CD14-positive monocyte (primary cell): ENCODE results near the gene PRR23B. TPM values are rescaled to one million over a fixed set of nuclear protein-coding genes. Genes with fewer than 3 reads are reported as not detected.

Experiments
- DNase-seq, 3 donors: peaks; one replicate each; pipeline ENCODE4 v3.0.0-alpha.2; 2011 to 2022
- H2AFZ ChIP-seq: 2 replicates; pipeline ENCODE4 v1.6.0; 2012; ENCODE audit warnings: mild to moderate bottlenecking, low read depth, low read length, inconsistent platforms; ENCODE audit not compliant: insufficient read depth, poor library complexity, severe bottlenecking
- H3K27ac ChIP-seq, 2 donors: 1 replicate in 1 of 2; 2 replicates in 1 of 2; pipeline ENCODE4 v1.5.1; 2012 to 2013; ENCODE audit warnings: low read length in 2 of 2, control low read depth in 1 of 2, inconsistent platforms in 1 of 2, low read depth in 1 of 2, mild to moderate bottlenecking in 1 of 2
- H3K27me3 ChIP-seq, 2 donors: one replicate each; pipeline versions ENCODE4 v1.6.0 to v1.6.1; 2011 to 2013; ENCODE audit warnings: low read length in 2 of 2; ENCODE audit not compliant: control insufficient read depth in 2 of 2, insufficient read depth in 2 of 2
- H3K36me3 ChIP-seq, 2 donors: replicated peaks in 1 of 2; 1 replicate in 1 of 2; 2 replicates in 1 of 2; pipeline versions ENCODE4 v1.5.1 to v1.6.1; 2012 to 2013; ENCODE audit warnings: low read length in 2 of 2, control low read depth in 1 of 2, inconsistent platforms in 1 of 2, mild to moderate bottlenecking in 1 of 2; ENCODE audit not compliant: insufficient read depth in 2 of 2, control insufficient read depth in 1 of 2
- H3K4me1 ChIP-seq, 2 donors: 1 replicate in 1 of 2; 2 replicates in 1 of 2; pipeline versions ENCODE4 v1.5.1 to v1.6.1; 2012 to 2013; ENCODE audit warnings: low read length in 2 of 2, control low read depth in 1 of 2, inconsistent platforms in 1 of 2, mild to moderate bottlenecking in 1 of 2, moderate library complexity in 1 of 2; ENCODE audit not compliant: insufficient read depth in 2 of 2, control insufficient read depth in 1 of 2
- H3K4me2 ChIP-seq: replicated peaks from 2 replicates; pipeline ENCODE3; 2012; ENCODE audit warnings: low read length, moderate library complexity, mild to moderate bottlenecking; ENCODE audit not compliant: poor library complexity, severe bottlenecking; ENCODE audit errors: extremely low read depth
- H3K4me3 ChIP-seq, 3 experiments: fragments of 200-600 bp in 1 of 3; sonication (generic) in 1 of 3; replicated peaks in 1 of 3; 1 replicate in 2 of 3; 2 replicates in 1 of 3; pipeline ENCODE4 v1.5.1; 2011 to 2013; ENCODE audit warnings: low read length in 3 of 3, mild to moderate bottlenecking in 3 of 3, control low read depth in 2 of 3, low read depth in 2 of 3, inconsistent platforms in 1 of 3, moderate library complexity in 1 of 3
- H3K79me2 ChIP-seq: 2 replicates; pipeline ENCODE4 v1.6.0; 2012; ENCODE audit warnings: mild to moderate bottlenecking, control low read depth, inconsistent platforms, low read length, moderate library complexity; ENCODE audit not compliant: insufficient read depth
- H3K9ac ChIP-seq: 2 replicates; pipeline ENCODE4 v1.6.0; 2017; ENCODE audit warnings: low read length, mild to moderate bottlenecking; ENCODE audit not compliant: insufficient read depth, poor library complexity, severe bottlenecking
- H3K9me3 ChIP-seq, 2 donors: replicated peaks in 1 of 2; 1 replicate in 1 of 2; 2 replicates in 1 of 2; pipeline versions ENCODE4 v1.5.1 to v1.6.1; 2012 to 2013; ENCODE audit warnings: low read length in 2 of 2, control low read depth in 1 of 2; ENCODE audit not compliant: control insufficient read depth in 1 of 2, insufficient read depth in 1 of 2
- H4K20me1 ChIP-seq: 2 replicates; pipeline ENCODE4 v1.6.0; 2012; ENCODE audit warnings: mild to moderate bottlenecking, low read length, control low read depth, moderate library complexity; ENCODE audit not compliant: insufficient read depth
- H3K27ac Mint-ChIP-seq, 7 donors: one replicate each; pipeline ENCODE4 v1.8.0; 2020; ENCODE audit warnings: mild to moderate bottlenecking in 7 of 7, mixed read lengths in 7 of 7, moderate library complexity in 6 of 7, inconsistent platforms in 2 of 7
- H3K27me3 Mint-ChIP-seq, 3 donors: one replicate each; pipeline ENCODE4 v1.8.0; 2021 to 2022; ENCODE audit warnings: low read depth in 3 of 3, mild to moderate bottlenecking in 3 of 3, mixed read lengths in 3 of 3, moderate library complexity in 3 of 3, inconsistent platforms in 1 of 3
- H3K36me3 Mint-ChIP-seq, 2 donors: one replicate each; pipeline ENCODE4 v1.8.0; 2020; ENCODE audit warnings: mixed read lengths in 2 of 2, inconsistent platforms in 1 of 2, mild to moderate bottlenecking in 1 of 2
- H3K4me1 Mint-ChIP-seq: one replicate; pipeline ENCODE4 v1.8.0; 2020; ENCODE audit warnings: mild to moderate bottlenecking, mixed read lengths
- H3K4me3 Mint-ChIP-seq, 2 donors: one replicate each; pipeline ENCODE4 v1.8.0; 2020; ENCODE audit warnings: mild to moderate bottlenecking in 2 of 2, mixed read lengths in 2 of 2, moderate library complexity in 1 of 2
- H3K9me3 Mint-ChIP-seq, 7 donors: one replicate each; pipeline ENCODE4 v1.8.0; 2020 to 2022; ENCODE audit warnings: mixed read lengths in 7 of 7, mild to moderate bottlenecking in 6 of 7, moderate library complexity in 6 of 7, inconsistent platforms in 2 of 7
- CTCF ChIP-seq: fragments of 200-600 bp; IDR thresholded peaks from one replicate; pipeline ENCODE4 v1.8.0; 2022; ENCODE audit warnings: antibody characterized with exemption, mild to moderate bottlenecking
- WGBS: methylation state at CpG from one replicate; pipeline ENCODE4 v1.1.5; 2013; ENCODE audit warnings: missing lambda C conversion rate; ENCODE audit not compliant: insufficient coverage; 5-methylcytosine and 5-hydroxymethylcytosine counted together
- intact Hi-C, 2 donors: fragments of 100-400 bp; cut with micrococcal nuclease; formaldehyde crosslinking; loops; one replicate each; pipeline versions ENCODE4 v1.15.0 to v1.15.1; 2023
- polyA plus RNA-seq, 3 donors: library from polyadenylated mRNA; depleted of rRNA in 1 of 3; unstranded in 2 of 3; stranded (reverse) in 1 of 3; fragments of 300-500 nt in 2 of 3; fragments of >200 nt in 1 of 3; fragmentation: Illumina TruSeq in 2 of 3; gene quantifications; 1 replicate in 2 of 3; 2 replicates in 1 of 3; pipeline ENCODE4 v1.2.3, GENCODE V29; 2012 to 2021

Gene PRR23B
- polyA plus RNA-seq, 3 donors: not detected

DNA sequence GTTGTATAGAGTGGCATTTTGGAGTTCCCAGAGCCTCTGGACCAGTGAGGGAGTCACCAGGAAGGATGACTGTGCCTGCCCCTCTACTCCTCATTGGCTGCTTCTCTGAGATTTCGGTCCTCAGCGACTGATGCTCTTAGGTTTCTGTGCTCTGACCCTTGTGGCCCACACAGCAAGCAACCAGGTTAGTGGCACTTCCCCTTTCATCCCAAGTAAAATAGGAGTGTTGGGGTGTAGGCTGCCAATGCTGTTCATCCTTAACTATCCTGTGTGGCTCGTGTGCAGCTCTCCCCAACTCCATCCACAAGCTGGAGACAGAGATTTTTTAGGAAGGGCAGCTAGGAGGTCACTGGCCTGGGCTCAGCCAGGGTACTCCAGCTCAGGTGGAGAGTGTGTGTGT lies 35.9 kb downstream of the PRR23B start:
- intact Hi-C loops: no loop called here
- Histone ChIP-seq H3K36me3 (no peaks in the 10 kb centered on the region), H3K4me3 (no peak overlapping the region), H3K4me2 (no peak overlapping the region), H2AFZ (no peak overlapping the region), H3K27ac (no peak overlapping the region), H4K20me1 (no peaks in the 10 kb centered on the region), H3K4me1 (no peaks in the 10 kb centered on the region), H3K9ac (no peak overlapping the region), H3K27me3 (no peaks in the 10 kb centered on the region), H3K79me2 (no peaks in the 10 kb centered on the region), H3K9me3 (no peaks in the 10 kb centered on the region)
- H3K36me3 Mint-ChIP-seq: no peaks in the 10 kb centered on the region
- no peak for DNase-seq
- H3K27me3 Mint-ChIP-seq: peaks cover 3 to 12% (median 10%) of the 10 kb centered on the region in 3 donors
- TF ChIP-seq CTCF: no peak
- no CpG with 5 or more reads among the region's 3 CpGs for WGBS
- H3K4me1 Mint-ChIP-seq: no peaks in the 10 kb centered on the region
- no peak overlapping the region for H3K4me3 Mint-ChIP-seq
- H3K9me3 Mint-ChIP-seq: peaks cover 0 to 4% (median 0%) of the 10 kb centered on the region in 7 donors
- H3K27ac Mint-ChIP-seq: no peak overlapping the region

DNA sequence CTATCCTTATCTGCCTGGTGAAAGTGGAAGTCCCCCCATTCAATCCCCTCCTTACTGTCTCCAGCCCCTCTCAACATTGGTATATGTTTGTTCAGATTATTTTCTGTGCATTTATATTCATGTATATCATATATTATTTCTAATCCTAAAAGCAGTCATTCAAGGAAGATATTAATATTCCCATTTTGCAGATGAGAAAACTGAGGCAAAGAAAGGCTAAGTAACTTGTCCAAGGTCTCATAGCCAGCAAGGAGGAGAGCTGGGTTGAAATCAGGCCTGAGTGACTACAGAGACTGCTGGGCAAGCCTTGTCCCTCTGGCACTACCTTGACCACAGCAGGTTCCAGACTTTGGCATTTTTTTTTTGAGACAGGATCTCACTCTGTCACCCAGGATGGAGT lies 44.7 kb downstream of the PRR23B start:
- Histone ChIP-seq H3K79me2 (no peaks in the 10 kb centered on the region), H3K36me3 (no peaks in the 10 kb centered on the region), H2AFZ (no peak overlapping the region), H3K4me3 (no peak overlapping the region), H4K20me1 (no peaks in the 10 kb centered on the region), H3K4me2 (no peak overlapping the region), H3K27ac (no peak overlapping the region), H3K9me3 (no peaks in the 10 kb centered on the region), H3K27me3 (no peaks in the 10 kb centered on the region), H3K4me1 (no peaks in the 10 kb centered on the region), H3K9ac (no peak overlapping the region)
- no peak for DNase-seq
- intact Hi-C loops: no loop called here
- Mint-ChIP-seq H3K4me1 (no peaks in the 10 kb centered on the region), H3K4me3 (no peak overlapping the region), H3K27ac (no peak overlapping the region), H3K27me3 (peaks cover 3 to 15% (median 8%) of the 10 kb centered on the region in 3 donors), H3K36me3 (no peaks in the 10 kb centered on the region), H3K9me3 (peaks cover 0 to 2% (median 0%) of the 10 kb centered on the region in 7 donors)
- TF ChIP-seq CTCF: no peak
